Measurements from ENCODE around the gene TBC1D2. TPM values are rescaled to one million over a fixed set of nuclear protein-coding genes. Genes with fewer than 3 reads are reported as not detected.
"Not testable (repeated sequence)": the region's sequence is repeated elsewhere in the genome, so short reads cannot be mapped to it uniquely, and the experiment has no call there.

The TBC1D2 gene
- total RNA-seq, 1 experiment from 2014 or later = 11.1 TPM

GRCh38 chr9:98175762-98176161 is 79.7 kb downstream of the TBC1D2 start (continued):
- no peak for TF ChIP-seq ERG (CRISPR knock-in tag; IDR thresholded peaks at IDR 0.05)
- TF ChIP-seq MLX (CRISPR knock-in tag; IDR thresholded peaks at IDR 0.05) = no peak
- no peak for TF ChIP-seq PRDM15 (CRISPR knock-in tag; IDR thresholded peaks at IDR 0.05)
- no peak for TF ChIP-seq EMX1 (CRISPR knock-in tag; IDR thresholded peaks at IDR 0.05)
- no peak for TF ChIP-seq GRHL2 (CRISPR knock-in tag; IDR thresholded peaks at IDR 0.05; ENCODE audit: insufficient replicate concordance, severe bottlenecking)
- no peak for TF ChIP-seq ATF3 (CRISPR knock-in tag; conservative IDR thresholded peaks at IDR 0.05)
- TF ChIP-seq NR3C1 (CRISPR knock-in tag; conservative IDR thresholded peaks at IDR 0.05; ENCODE audit: low read depth) = no peak
- TF ChIP-seq NR1H2 (CRISPR knock-in tag; IDR thresholded peaks at IDR 0.05) = no peak
- no peak for TF ChIP-seq PRRX2 (CRISPR knock-in tag; IDR thresholded peaks at IDR 0.05)

- TF ChIP-seq JAZF1 (CRISPR knock-in tag; IDR thresholded peaks at IDR 0.05) = no peak
- CTCF ChIA-PET = interaction anchor here (1.7 kb wide), 1 partner anchor 17 kb away, joined by 4 read pairs; the partner anchor contains the start of gene CORO2A
- Mint-ChIP-seq H3K4me1 (peaks cover 63% of the 10 kb centered on the region), H3K4me3 (no peak overlapping the region), H3K36me3 (no peaks in the 10 kb centered on the region), H3K9me3 (no peaks in the 10 kb centered on the region), H3K27ac (peak overlapping the region; percentile 30; the same call in 1 of the 2 replicates), H3K27me3 (ENCODE audit: low read depth) (no peaks in the 10 kb centered on the region)
- DNase-seq (ENCODE audit: low spot score) (no peak), ATAC-seq (no peak)
- POLR2A ChIA-PET = no interaction called here
Measured at GRCh38 chr9:98175028-98175569, 80.3 kb downstream of the TBC1D2 start.

- ATAC-seq; H3K27me3 Mint-ChIP-seq (ENCODE audit: low read depth); H3K4me3 Mint-ChIP-seq; H3K36me3 Mint-ChIP-seq; DNase-seq (ENCODE audit: low spot score); POLR2A ChIA-PET; H3K9me3 Mint-ChIP-seq: not testable (repeated sequence)
- CTCF ChIA-PET = interaction anchor here (1.7 kb wide), 1 partner anchor 17 kb away, joined by 4 read pairs; the partner anchor contains the start of gene CORO2A
- peaks cover 66% of the 10 kb centered on the region for H3K4me1 Mint-ChIP-seq
- H3K27ac Mint-ChIP-seq = peak overlapping the region; percentile 70
Measured at GRCh38 chr9:98174502-98174918, 80.9 kb downstream of the TBC1D2 start.

- ATAC-seq (no peak), DNase-seq (ENCODE audit: low spot score) (no peak)
- no peaks in the 10 kb centered on the region for H3K36me3 Mint-ChIP-seq
- peaks cover 80% of the 10 kb centered on the region for H3K4me1 Mint-ChIP-seq
- no peaks in the 10 kb centered on the region for H3K9me3 Mint-ChIP-seq
- POLR2A ChIA-PET = interaction anchor here (0.7 to 2.3 kb wide), 3 partner anchors 19 to 83 kb away, joined by 3 to 5 read pairs (median 3); partner anchors contain the start of genes CORO2A and TBC1D2
- CTCF ChIA-PET = interaction anchor here (0.8 to 1.7 kb wide), 4 partner anchors 18 to 54 kb away, joined by 3 to 4 read pairs (median 4); partner anchors contain the start of gene CORO2A
- H3K27me3 Mint-ChIP-seq (ENCODE audit: low read depth) = no peaks in the 10 kb centered on the region
- H3K4me3 Mint-ChIP-seq = no peak overlapping the region
- TF ChIP-seq FOXJ3 (CRISPR knock-in tag; IDR thresholded peaks at IDR 0.05; ENCODE audit: borderline replicate concordance) (no peak), OVOL2 (CRISPR knock-in tag; IDR thresholded peaks at IDR 0.05; ENCODE audit: borderline replicate concordance) (no peak), GRHL2 (CRISPR knock-in tag; IDR thresholded peaks at IDR 0.05; ENCODE audit: insufficient replicate concordance, severe bottlenecking) (no peak), JUN (CRISPR knock-in tag; IDR thresholded peaks at IDR 0.05) (no peak), FOXP1 (CRISPR knock-in tag; IDR thresholded peaks at IDR 0.05; ENCODE audit: borderline replicate concordance) (no peak), EMX1 (CRISPR knock-in tag; IDR thresholded peaks at IDR 0.05) (no peak), CBFB (CRISPR knock-in tag; IDR thresholded peaks at IDR 0.05; ENCODE audit: low read depth) (no peak), SMAD4 (CRISPR knock-in tag; IDR thresholded peaks at IDR 0.05) (no peak), GTF2I (CRISPR knock-in tag; conservative IDR thresholded peaks at IDR 0.05) (no peak), ZNF219 (CRISPR knock-in tag; IDR thresholded peaks at IDR 0.05; ENCODE audit: borderline replicate concordance) (no peak)
- H3K27ac Mint-ChIP-seq = peak overlapping the region; percentile 96
Measured at GRCh38 chr9:98173181-98173580, 82.3 kb downstream of the TBC1D2 start.

Data from WTC11 (cell line).